RWPE2 (cell line): ENCODE results near the gene PSMB5.
"Not testable (repeated sequence)": the region's sequence is repeated elsewhere in the genome, so short reads cannot be mapped to it uniquely, and the experiment has no call there.

ENCODE experiments used
- ATAC-seq: fragments of 200-7000 bp; cut with Tn5 transposase; 3 replicates; pipeline ENCODE4 v1.9.1; 2021; ENCODE audit warnings: low read depth
- DNase-seq: peaks from one replicate; pipeline ENCODE4 v3.0.0-alpha.2; 2020; ENCODE audit warnings: low spot score
- H3K27ac ChIP-seq: fragments of 450-650 bp; 2 replicates; pipeline ENCODE4 v1.5.1; 2017; ENCODE audit warnings: mild to moderate bottlenecking; ENCODE audit not compliant: poor library complexity, severe bottlenecking
- H3K27me3 ChIP-seq: fragments of 250-450 bp; sonication (Bioruptor Pico); 2 replicates; pipeline ENCODE4 v1.5.1; 2021; ENCODE audit warnings: mild to moderate bottlenecking, moderate library complexity; ENCODE audit not compliant: insufficient read depth, poor library complexity, severe bottlenecking
- H3K36me3 ChIP-seq: fragments of 250-450 bp; sonication (Bioruptor Pico); 2 replicates; pipeline ENCODE4 v1.5.1; 2020; ENCODE audit warnings: low read depth, mild to moderate bottlenecking, moderate library complexity
- H3K4me1 ChIP-seq: fragments of 250-450 bp; sonication (Bioruptor Pico); 2 replicates; pipeline ENCODE4 v1.5.1; 2021; ENCODE audit warnings: mild to moderate bottlenecking, moderate library complexity; ENCODE audit not compliant: insufficient read depth, poor library complexity, severe bottlenecking
- H3K4me3 ChIP-seq: fragments of 250-450 bp; sonication (Bioruptor Pico); 2 replicates; pipeline ENCODE4 v1.5.1; 2021; ENCODE audit warnings: mild to moderate bottlenecking, moderate library complexity; ENCODE audit not compliant: severe bottlenecking
- H3K9me3 ChIP-seq: fragments of 250-450 bp; sonication (Bioruptor Pico); 2 replicates; pipeline ENCODE4 v1.5.1; 2021; ENCODE audit warnings: mild to moderate bottlenecking, moderate library complexity; ENCODE audit not compliant: severe bottlenecking
- TF ChIP-seq, protein P1 (sequence below): fragments of 450-650 bp; IDR thresholded peaks from one replicate; pipeline ENCODE4 v1.5.1; 2017; ENCODE audit warnings: mild to moderate bottlenecking, moderate library complexity; ENCODE audit not compliant: poor library complexity, severe bottlenecking

PSMB5 gene

GRCh38 chr14:23017091-23017490 is 17.6 kb downstream of the PSMB5 start:
- H3K9me3 ChIP-seq, result no peaks in the 10 kb centered on the region
- H3K27me3 ChIP-seq, result no peaks in the 10 kb centered on the region
- ATAC-seq, result no peak
- H3K36me3 ChIP-seq, result no peaks in the 10 kb centered on the region
- TF ChIP-seq, protein P1, sequence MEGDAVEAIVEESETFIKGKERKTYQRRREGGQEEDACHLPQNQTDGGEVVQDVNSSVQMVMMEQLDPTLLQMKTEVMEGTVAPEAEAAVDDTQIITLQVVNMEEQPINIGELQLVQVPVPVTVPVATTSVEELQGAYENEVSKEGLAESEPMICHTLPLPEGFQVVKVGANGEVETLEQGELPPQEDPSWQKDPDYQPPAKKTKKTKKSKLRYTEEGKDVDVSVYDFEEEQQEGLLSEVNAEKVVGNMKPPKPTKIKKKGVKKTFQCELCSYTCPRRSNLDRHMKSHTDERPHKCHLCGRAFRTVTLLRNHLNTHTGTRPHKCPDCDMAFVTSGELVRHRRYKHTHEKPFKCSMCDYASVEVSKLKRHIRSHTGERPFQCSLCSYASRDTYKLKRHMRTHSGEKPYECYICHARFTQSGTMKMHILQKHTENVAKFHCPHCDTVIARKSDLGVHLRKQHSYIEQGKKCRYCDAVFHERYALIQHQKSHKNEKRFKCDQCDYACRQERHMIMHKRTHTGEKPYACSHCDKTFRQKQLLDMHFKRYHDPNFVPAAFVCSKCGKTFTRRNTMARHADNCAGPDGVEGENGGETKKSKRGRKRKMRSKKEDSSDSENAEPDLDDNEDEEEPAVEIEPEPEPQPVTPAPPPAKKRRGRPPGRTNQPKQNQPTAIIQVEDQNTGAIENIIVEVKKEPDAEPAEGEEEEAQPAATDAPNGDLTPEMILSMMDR, result no peak
- H3K4me1 ChIP-seq, result no peaks in the 10 kb centered on the region
- no peak for DNase-seq
- no peak overlapping the region for H3K27ac ChIP-seq
- H3K4me3 ChIP-seq, result no peak overlapping the region

GRCh38 chr14:23015618-23016017 is 19.1 kb downstream of the PSMB5 start:
- Histone ChIP-seq H3K27me3 (no peaks in the 10 kb centered on the region), H3K4me1 (no peaks in the 10 kb centered on the region), H3K9me3 (no peaks in the 10 kb centered on the region), H3K4me3 (no peak overlapping the region), H3K27ac (no peak overlapping the region), H3K36me3 (no peaks in the 10 kb centered on the region)
- TF ChIP-seq, protein P1, result no peak
- DNase-seq, result no peak
- no peak for ATAC-seq

GRCh38 chr14:23013749-23014054 is 21.0 kb downstream of the PSMB5 start:
- ATAC-seq, result not testable (repeated sequence)

GRCh38 chr14:23013054-23013748 is 21.5 kb downstream of the PSMB5 start:
- ATAC-seq (no peak), DNase-seq (no peak)
- Histone ChIP-seq H3K9me3 (no peaks in the 10 kb centered on the region), H3K27ac (no peak overlapping the region), H3K4me1 (peaks cover 13% of the 10 kb centered on the region), H3K36me3 (no peaks in the 10 kb centered on the region), H3K27me3 (no peaks in the 10 kb centered on the region), H3K4me3 (no peak overlapping the region)
- TF ChIP-seq, protein P1, result no peak

More at GRCh38 chr14:23013749-23014054, 21.0 kb downstream of the PSMB5 start:
- not testable (repeated sequence) for H3K4me1 ChIP-seq, H3K4me3 ChIP-seq, H3K36me3 ChIP-seq, DNase-seq, H3K9me3 ChIP-seq, H3K27ac ChIP-seq, H3K27me3 ChIP-seq

DNA sequence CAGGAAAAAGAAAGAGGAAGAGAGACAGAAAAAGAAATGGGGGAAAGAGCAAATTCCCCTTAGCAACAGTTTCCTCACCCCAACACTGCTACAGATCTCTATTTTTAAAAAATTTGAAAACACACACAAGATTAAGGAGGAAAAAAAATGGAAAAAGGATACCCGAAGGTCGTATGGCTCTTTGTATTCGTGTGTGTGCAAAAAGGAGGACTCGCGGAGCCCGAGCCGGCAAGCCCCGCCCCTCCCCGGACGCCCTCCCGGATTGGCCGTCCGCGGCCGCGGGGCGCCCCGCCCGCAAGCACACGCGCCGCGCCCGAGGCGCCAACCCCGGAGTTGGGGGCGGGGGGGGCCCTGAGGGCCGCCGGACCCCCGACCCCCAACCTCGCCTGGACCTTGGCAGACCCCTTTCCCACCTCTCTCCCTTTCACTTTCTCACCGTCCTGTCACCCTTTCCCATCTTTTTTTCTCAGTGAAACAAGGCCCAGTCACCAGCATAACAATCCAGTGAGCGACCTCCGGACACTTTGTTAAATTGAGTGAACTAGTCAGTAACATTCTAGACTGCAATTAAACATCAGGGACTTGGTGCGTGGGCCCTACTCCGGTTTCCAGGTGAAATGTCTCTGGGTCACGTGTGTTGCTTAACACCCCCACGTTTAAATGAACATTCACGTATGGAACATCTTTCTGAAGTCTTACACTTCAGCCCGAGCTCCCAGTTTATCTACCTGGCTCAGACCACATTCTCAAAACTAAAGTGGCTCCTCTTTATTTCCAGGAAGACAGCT is 24.6 kb downstream of the PSMB5 start, which contains the start of gene C14orf93:
TSS of gene C14orf93 (minus strand) at position 205 of the 788 bp plus-strand sequence. CDS start 11,120 bp downstream, outside the sequence.
- Histone ChIP-seq H3K27ac (peak within 1 kb of the TSS; percentile 67), H3K36me3 (no peaks in the 10 kb centered on the region), H3K9me3 (no peaks in the 10 kb centered on the region), H3K4me1 (peaks cover 30% of the 10 kb centered on the region), H3K27me3 (no peaks in the 10 kb centered on the region), H3K4me3 (peak within 1 kb of the TSS; percentile 50)
- ATAC-seq, result peak; percentile 28
- peak; percentile 85 for DNase-seq
- TF ChIP-seq, protein P1, result no peak
